K562 (cell line): ENCODE measurements around the gene MCM7. TPM values are rescaled to one million over a fixed set of nuclear protein-coding genes. Genes with fewer than 3 reads are reported as not detected.

Experiments
- EWSR1 ChIP-seq: fragments of 450-650 bp; IDR thresholded peaks from 2 replicates; pipeline ENCODE4 v1.6.1; 2018; ENCODE audit warnings: borderline replicate concordance, mild to moderate bottlenecking, low read depth, moderate library complexity; ENCODE audit not compliant: partially characterized antibody
- IFI16 ChIP-seq: fragments of 250-450 bp; sonication (Bioruptor Pico); IDR thresholded peaks from 2 replicates; pipeline ENCODE4 v2.1.2; 2022; ENCODE audit warnings: mild to moderate bottlenecking, inconsistent platforms
- L3MBTL2 ChIP-seq: fragments of 450-650 bp; IDR thresholded peaks from 2 replicates; pipeline ENCODE4 v1.6.1; 2016; ENCODE audit warnings: mild to moderate bottlenecking, moderate library complexity
- SOX6 ChIP-seq: fragments of 450-650 bp; IDR thresholded peaks from 2 replicates; pipeline ENCODE4 v1.6.1; 2014; ENCODE audit warnings: mild to moderate bottlenecking
- ZBED1 ChIP-seq: IDR thresholded peaks from 2 replicates; pipeline ENCODE4 v1.6.1; 2014
- ZNF3 ChIP-seq: fragments of 250-450 bp; sonication (Bioruptor Pico); IDR thresholded peaks from 2 replicates; pipeline ENCODE4 v1.5.0; 2021; ENCODE audit warnings: mild to moderate bottlenecking, moderate library complexity
- polyA plus RNA-seq, 8 experiments: library from polyadenylated mRNA; depleted of rRNA in 4 of 8; stranded (reverse) in 5 of 8; unstranded in 3 of 8; fragments of >200 nt; fragmentation: Nextera tagmentation in 2 of 8; fragmentation: Illumina TruSeq in 1 of 8; extraction: Ambion mirVana in 2 of 8; extraction: Trizol in 1 of 8; gene quantifications; 2 replicates each; pipeline versions ENCODE4 v1.2.1 to v1.2.3, GENCODE V29; 2011 to 2014; ENCODE audit warnings: inconsistent platforms in 1 of 8, missing spikeins in 1 of 8
- total RNA-seq, 7 experiments: library from RNA; depleted of rRNA in 6 of 7; stranded (reverse); fragments of >200 nt in 6 of 7; fragmentation: Illumina TruSeq in 2 of 7; extraction: Trizol in 2 of 7; gene quantifications; 2 replicates each; pipeline versions ENCODE4 v1.2.1 to v1.2.3, GENCODE V29; 2011 to 2021; ENCODE audit warnings: low replicate concordance in 1 of 7
- TF ChIP-seq, protein P1 (sequence below), 2 experiments: fragments of 450-650 bp in 1 of 2; sonication (generic) in 1 of 2; formaldehyde crosslinking in 1 of 2; IDR thresholded peaks in 1 of 2; conservative IDR thresholded peaks in 1 of 2; 2 replicates each; pipeline versions ENCODE4 v1.6.1 to v1.8.1; 2016 to 2023; ENCODE audit warnings: mild to moderate bottlenecking in 2 of 2, moderate library complexity in 2 of 2, inconsistent platforms in 1 of 2, missing genetic modification reagents in 1 of 2
- TF ChIP-seq, protein P2 (sequence below): fragments of 450-650 bp; IDR thresholded peaks from 2 replicates; pipeline ENCODE4 v1.7.1; 2018; ENCODE audit warnings: mild to moderate bottlenecking, low read depth; ENCODE audit not compliant: partially characterized antibody
- TF ChIP-seq, protein P3 (sequence below): fragments of 450-650 bp; formaldehyde crosslinking; IDR thresholded peaks from 2 replicates; pipeline ENCODE4 v1.4.0; 2020; ENCODE audit warnings: mild to moderate bottlenecking, moderate library complexity
- TF ChIP-seq, protein P4 (sequence below): fragments of 200-600 bp; sonication (generic); IDR thresholded peaks from one replicate; pipeline ENCODE4 v1.6.1; 2012; ENCODE audit warnings: mild to moderate bottlenecking, low read depth, low read length, inconsistent platforms

The MCM7 gene
- total and polyA plus RNA-seq, 9 of the 15 experiments (the other 6 are each of a cell fraction or from before 2014, with no cell fraction given): 329 to 856 (median 437) TPM

DNA sequence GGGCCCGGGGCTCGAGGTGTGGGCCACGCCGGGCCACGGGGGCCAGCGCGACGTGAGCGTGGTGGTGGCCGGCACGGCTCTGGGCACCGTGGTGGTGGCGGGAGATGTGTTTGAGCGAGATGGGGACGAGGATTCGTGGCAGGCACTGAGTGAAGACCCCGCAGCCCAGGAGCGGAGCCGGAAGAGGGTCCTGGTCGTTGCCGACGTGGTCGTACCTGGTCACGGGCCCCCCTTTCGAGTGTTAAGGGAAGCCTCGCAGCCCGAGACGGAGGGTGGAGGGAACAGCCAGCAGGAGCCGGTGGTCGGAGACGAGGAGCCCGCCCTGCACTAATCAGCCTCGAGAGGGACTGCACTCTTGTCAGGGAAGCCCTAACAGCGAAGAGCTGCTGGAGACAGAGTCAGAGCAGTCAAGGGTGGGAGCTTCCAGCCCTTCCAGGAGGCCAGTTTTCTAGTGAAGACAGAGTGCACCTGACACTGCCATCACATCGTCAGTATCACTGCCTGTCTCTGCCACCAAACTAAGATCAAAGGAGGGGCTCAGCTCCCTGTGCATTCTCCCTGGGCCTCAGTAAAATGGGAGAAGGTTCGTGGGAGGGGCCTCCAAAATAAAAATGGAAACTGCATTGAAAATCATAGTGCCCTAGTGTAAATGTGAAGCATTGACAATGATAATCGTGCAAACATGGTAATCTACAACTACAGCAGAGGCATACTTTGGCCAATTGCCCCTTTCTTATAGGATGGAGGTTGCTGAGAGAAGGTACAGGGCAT lies 26.9 kb upstream of the MCM7 start (continued):
- TF ChIP-seq L3MBTL2 (no peak), EWSR1 (no peak), IFI16 (CRISPR knock-in tag) (no peak), SOX6 (0 out of 2 replicates have a peak, but pooled peaks have one; percentile 1), ZNF3 (CRISPR knock-in tag) (no peak), ZBED1 (no peak)
- TF ChIP-seq, protein P1, sequence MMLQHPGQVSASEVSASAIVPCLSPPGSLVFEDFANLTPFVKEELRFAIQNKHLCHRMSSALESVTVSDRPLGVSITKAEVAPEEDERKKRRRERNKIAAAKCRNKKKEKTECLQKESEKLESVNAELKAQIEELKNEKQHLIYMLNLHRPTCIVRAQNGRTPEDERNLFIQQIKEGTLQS (IDR thresholded peaks at IDR 0.05): no peak
- TF ChIP-seq, protein P1 (CRISPR knock-in tag; conservative IDR thresholded peaks at IDR 0.05): no peak
- TF ChIP-seq, protein P2, sequence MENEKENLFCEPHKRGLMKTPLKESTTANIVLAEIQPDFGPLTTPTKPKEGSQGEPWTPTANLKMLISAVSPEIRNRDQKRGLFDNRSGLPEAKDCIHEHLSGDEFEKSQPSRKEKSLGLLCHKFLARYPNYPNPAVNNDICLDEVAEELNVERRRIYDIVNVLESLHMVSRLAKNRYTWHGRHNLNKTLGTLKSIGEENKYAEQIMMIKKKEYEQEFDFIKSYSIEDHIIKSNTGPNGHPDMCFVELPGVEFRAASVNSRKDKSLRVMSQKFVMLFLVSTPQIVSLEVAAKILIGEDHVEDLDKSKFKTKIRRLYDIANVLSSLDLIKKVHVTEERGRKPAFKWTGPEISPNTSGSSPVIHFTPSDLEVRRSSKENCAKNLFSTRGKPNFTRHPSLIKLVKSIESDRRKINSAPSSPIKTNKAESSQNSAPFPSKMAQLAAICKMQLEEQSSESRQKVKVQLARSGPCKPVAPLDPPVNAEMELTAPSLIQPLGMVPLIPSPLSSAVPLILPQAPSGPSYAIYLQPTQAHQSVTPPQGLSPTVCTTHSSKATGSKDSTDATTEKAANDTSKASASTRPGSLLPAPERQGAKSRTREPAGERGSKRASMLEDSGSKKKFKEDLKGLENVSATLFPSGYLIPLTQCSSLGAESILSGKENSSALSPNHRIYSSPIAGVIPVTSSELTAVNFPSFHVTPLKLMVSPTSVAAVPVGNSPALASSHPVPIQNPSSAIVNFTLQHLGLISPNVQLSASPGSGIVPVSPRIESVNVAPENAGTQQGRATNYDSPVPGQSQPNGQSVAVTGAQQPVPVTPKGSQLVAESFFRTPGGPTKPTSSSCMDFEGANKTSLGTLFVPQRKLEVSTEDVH: no peak
- TF ChIP-seq, protein P3, sequence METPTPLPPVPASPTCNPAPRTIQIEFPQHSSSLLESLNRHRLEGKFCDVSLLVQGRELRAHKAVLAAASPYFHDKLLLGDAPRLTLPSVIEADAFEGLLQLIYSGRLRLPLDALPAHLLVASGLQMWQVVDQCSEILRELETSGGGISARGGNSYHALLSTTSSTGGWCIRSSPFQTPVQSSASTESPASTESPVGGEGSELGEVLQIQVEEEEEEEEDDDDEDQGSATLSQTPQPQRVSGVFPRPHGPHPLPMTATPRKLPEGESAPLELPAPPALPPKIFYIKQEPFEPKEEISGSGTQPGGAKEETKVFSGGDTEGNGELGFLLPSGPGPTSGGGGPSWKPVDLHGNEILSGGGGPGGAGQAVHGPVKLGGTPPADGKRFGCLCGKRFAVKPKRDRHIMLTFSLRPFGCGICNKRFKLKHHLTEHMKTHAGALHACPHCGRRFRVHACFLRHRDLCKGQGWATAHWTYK (CRISPR knock-in tag): no peak
- TF ChIP-seq, protein P4, sequence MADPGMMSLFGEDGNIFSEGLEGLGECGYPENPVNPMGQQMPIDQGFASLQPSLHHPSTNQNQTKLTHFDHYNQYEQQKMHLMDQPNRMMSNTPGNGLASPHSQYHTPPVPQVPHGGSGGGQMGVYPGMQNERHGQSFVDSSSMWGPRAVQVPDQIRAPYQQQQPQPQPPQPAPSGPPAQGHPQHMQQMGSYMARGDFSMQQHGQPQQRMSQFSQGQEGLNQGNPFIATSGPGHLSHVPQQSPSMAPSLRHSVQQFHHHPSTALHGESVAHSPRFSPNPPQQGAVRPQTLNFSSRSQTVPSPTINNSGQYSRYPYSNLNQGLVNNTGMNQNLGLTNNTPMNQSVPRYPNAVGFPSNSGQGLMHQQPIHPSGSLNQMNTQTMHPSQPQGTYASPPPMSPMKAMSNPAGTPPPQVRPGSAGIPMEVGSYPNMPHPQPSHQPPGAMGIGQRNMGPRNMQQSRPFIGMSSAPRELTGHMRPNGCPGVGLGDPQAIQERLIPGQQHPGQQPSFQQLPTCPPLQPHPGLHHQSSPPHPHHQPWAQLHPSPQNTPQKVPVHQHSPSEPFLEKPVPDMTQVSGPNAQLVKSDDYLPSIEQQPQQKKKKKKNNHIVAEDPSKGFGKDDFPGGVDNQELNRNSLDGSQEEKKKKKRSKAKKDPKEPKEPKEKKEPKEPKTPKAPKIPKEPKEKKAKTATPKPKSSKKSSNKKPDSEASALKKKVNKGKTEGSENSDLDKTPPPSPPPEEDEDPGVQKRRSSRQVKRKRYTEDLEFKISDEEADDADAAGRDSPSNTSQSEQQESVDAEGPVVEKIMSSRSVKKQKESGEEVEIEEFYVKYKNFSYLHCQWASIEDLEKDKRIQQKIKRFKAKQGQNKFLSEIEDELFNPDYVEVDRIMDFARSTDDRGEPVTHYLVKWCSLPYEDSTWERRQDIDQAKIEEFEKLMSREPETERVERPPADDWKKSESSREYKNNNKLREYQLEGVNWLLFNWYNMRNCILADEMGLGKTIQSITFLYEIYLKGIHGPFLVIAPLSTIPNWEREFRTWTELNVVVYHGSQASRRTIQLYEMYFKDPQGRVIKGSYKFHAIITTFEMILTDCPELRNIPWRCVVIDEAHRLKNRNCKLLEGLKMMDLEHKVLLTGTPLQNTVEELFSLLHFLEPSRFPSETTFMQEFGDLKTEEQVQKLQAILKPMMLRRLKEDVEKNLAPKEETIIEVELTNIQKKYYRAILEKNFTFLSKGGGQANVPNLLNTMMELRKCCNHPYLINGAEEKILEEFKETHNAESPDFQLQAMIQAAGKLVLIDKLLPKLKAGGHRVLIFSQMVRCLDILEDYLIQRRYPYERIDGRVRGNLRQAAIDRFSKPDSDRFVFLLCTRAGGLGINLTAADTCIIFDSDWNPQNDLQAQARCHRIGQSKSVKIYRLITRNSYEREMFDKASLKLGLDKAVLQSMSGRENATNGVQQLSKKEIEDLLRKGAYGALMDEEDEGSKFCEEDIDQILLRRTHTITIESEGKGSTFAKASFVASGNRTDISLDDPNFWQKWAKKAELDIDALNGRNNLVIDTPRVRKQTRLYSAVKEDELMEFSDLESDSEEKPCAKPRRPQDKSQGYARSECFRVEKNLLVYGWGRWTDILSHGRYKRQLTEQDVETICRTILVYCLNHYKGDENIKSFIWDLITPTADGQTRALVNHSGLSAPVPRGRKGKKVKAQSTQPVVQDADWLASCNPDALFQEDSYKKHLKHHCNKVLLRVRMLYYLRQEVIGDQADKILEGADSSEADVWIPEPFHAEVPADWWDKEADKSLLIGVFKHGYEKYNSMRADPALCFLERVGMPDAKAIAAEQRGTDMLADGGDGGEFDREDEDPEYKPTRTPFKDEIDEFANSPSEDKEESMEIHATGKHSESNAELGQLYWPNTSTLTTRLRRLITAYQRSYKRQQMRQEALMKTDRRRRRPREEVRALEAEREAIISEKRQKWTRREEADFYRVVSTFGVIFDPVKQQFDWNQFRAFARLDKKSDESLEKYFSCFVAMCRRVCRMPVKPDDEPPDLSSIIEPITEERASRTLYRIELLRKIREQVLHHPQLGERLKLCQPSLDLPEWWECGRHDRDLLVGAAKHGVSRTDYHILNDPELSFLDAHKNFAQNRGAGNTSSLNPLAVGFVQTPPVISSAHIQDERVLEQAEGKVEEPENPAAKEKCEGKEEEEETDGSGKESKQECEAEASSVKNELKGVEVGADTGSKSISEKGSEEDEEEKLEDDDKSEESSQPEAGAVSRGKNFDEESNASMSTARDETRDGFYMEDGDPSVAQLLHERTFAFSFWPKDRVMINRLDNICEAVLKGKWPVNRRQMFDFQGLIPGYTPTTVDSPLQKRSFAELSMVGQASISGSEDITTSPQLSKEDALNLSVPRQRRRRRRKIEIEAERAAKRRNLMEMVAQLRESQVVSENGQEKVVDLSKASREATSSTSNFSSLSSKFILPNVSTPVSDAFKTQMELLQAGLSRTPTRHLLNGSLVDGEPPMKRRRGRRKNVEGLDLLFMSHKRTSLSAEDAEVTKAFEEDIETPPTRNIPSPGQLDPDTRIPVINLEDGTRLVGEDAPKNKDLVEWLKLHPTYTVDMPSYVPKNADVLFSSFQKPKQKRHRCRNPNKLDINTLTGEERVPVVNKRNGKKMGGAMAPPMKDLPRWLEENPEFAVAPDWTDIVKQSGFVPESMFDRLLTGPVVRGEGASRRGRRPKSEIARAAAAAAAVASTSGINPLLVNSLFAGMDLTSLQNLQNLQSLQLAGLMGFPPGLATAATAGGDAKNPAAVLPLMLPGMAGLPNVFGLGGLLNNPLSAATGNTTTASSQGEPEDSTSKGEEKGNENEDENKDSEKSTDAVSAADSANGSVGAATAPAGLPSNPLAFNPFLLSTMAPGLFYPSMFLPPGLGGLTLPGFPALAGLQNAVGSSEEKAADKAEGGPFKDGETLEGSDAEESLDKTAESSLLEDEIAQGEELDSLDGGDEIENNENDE: no peak
